HEK293 (cell line): ENCODE data around the gene FLT3LG.

Source experiments
- CTCF ChIA-PET: fragments of 350-600 bp; formaldehyde crosslinking; extraction: SDS; loops from one replicate; lab custom pipeline; 2021; ENCODE audit warnings: antibody characterized with exemption; lab: Yijun Ruan, JAX
- POLR2A ChIA-PET: fragments of 300-600 bp; formaldehyde crosslinking; extraction: SDS; loops from one replicate; lab custom pipeline; 2020; ENCODE audit warnings: antibody characterized with exemption, inconsistent platforms; lab: Yijun Ruan, JAX
- H3K27ac ChIP-seq: fragments of 200-500 bp; sonication (Bioruptor generic); 2 replicates; pipeline ENCODE4 v1.5.1; 2014; ENCODE audit warnings: low read depth, low read length, control low read depth, inconsistent platforms; ENCODE audit errors: extremely low read depth
- H3K36me3 ChIP-seq, 2 experiments: fragments of 200-500 bp in 1 of 2; sonication (Bioruptor generic) in 1 of 2; 1 replicate in 1 of 2; 2 replicates in 1 of 2; pipeline ENCODE4 v1.5.1; 2014 to 2017; ENCODE audit warnings: inconsistent platforms in 2 of 2, low read length in 2 of 2; ENCODE audit not compliant: control insufficient read depth in 2 of 2, insufficient read depth in 1 of 2
- H3K4me1 ChIP-seq: fragments of 200-500 bp; sonication (Bioruptor generic); 2 replicates; pipeline ENCODE4 v1.5.1; 2014; ENCODE audit warnings: mild to moderate bottlenecking, low read length, inconsistent platforms; ENCODE audit not compliant: control insufficient read depth, insufficient read depth
- H3K4me3 ChIP-seq: 2 replicates; pipeline ENCODE4 v1.5.1; 2011; ENCODE audit warnings: low read depth, mild to moderate bottlenecking, control low read depth, low read length, moderate library complexity
- H3K9me3 ChIP-seq: fragments of 200-500 bp; sonication (Bioruptor generic); 2 replicates; pipeline ENCODE4 v1.5.1; 2014; ENCODE audit warnings: low read depth, low read length, inconsistent platforms; ENCODE audit not compliant: control insufficient read depth, insufficient read depth
- ATF2 ChIP-seq: fragments of 450-650 bp; formaldehyde crosslinking; IDR thresholded peaks from 2 replicates; pipeline ENCODE4 v1.5.1; 2016; ENCODE audit warnings: missing biosample characterization, missing genetic modification characterization, low read depth
- CTCF ChIP-seq: fragments of 450-650 bp; formaldehyde crosslinking; IDR thresholded peaks from 2 replicates; pipeline ENCODE4 v1.5.1; 2016; ENCODE audit warnings: missing biosample characterization, missing genetic modification characterization
- EGR2 ChIP-seq: fragments of 450-650 bp; formaldehyde crosslinking; IDR thresholded peaks from 2 replicates; pipeline ENCODE4 v1.5.1; 2016; ENCODE audit warnings: low read depth, missing biosample characterization, missing genetic modification characterization
- GLI2 ChIP-seq: fragments of 450-650 bp; formaldehyde crosslinking; IDR thresholded peaks from 2 replicates; pipeline ENCODE4; 2017; ENCODE audit warnings: missing biosample characterization, missing genetic modification characterization, low read depth, borderline replicate concordance
- GLIS1 ChIP-seq: fragments of 450-650 bp; formaldehyde crosslinking; IDR thresholded peaks from 2 replicates; pipeline ENCODE4 v1.5.1; 2016; ENCODE audit warnings: missing biosample characterization, missing genetic modification characterization
- IKZF3 ChIP-seq: fragments of 450-650 bp; IDR thresholded peaks from 2 replicates; pipeline ENCODE4 v1.5.0; 2018; ENCODE audit warnings: missing biosample characterization, mild to moderate bottlenecking, missing genetic modification characterization, moderate library complexity
- PRDM1 ChIP-seq: fragments of 450-650 bp; formaldehyde crosslinking; IDR thresholded peaks from 2 replicates; pipeline ENCODE4; 2016; ENCODE audit warnings: missing biosample characterization, missing genetic modification characterization
- PRDM10 ChIP-seq: fragments of 450-650 bp; formaldehyde crosslinking; IDR thresholded peaks from 2 replicates; pipeline ENCODE4 v1.5.1; 2016; ENCODE audit warnings: missing biosample characterization, missing genetic modification characterization
- YY2 ChIP-seq: fragments of 450-650 bp; formaldehyde crosslinking; IDR thresholded peaks from 2 replicates; pipeline ENCODE4 v1.5.1; 2016; ENCODE audit warnings: missing biosample characterization, missing genetic modification characterization
- ZBTB20 ChIP-seq: fragments of 450-650 bp; formaldehyde crosslinking; IDR thresholded peaks from 2 replicates; pipeline ENCODE4 v1.5.1; 2016; ENCODE audit warnings: missing biosample characterization, missing genetic modification characterization
- ZFP3 ChIP-seq: fragments of 450-650 bp; formaldehyde crosslinking; IDR thresholded peaks from 2 replicates; pipeline ENCODE4 v1.5.1; 2016; ENCODE audit warnings: low read depth, missing biosample characterization, missing genetic modification characterization
- ZNF133 ChIP-seq: fragments of 450-650 bp; formaldehyde crosslinking; IDR thresholded peaks from 2 replicates; pipeline ENCODE4 v1.5.1; 2016; ENCODE audit warnings: missing biosample characterization, missing genetic modification characterization
- ZNF169 ChIP-seq: fragments of 450-650 bp; formaldehyde crosslinking; IDR thresholded peaks from 2 replicates; pipeline ENCODE4 v1.5.1; 2016; ENCODE audit warnings: missing biosample characterization, missing genetic modification characterization
- ZNF23 ChIP-seq: fragments of 450-650 bp; formaldehyde crosslinking; IDR thresholded peaks from 2 replicates; pipeline ENCODE4 v1.5.1; 2016; ENCODE audit warnings: missing biosample characterization, missing genetic modification characterization, borderline replicate concordance
- ZNF366 ChIP-seq: fragments of 450-650 bp; formaldehyde crosslinking; conservative IDR thresholded peaks from 2 replicates; pipeline ENCODE4 v1.5.1; 2016; ENCODE audit warnings: missing biosample characterization, missing genetic modification characterization
- ZNF501 ChIP-seq: fragments of 450-650 bp; formaldehyde crosslinking; IDR thresholded peaks from 2 replicates; pipeline ENCODE4 v1.5.1; 2016; ENCODE audit warnings: missing biosample characterization, missing genetic modification characterization
- ZNF510 ChIP-seq: fragments of 450-650 bp; formaldehyde crosslinking; IDR thresholded peaks from 2 replicates; pipeline ENCODE4 v1.5.1; 2018; ENCODE audit warnings: mild to moderate bottlenecking, missing genetic modification characterization, missing biosample characterization; ENCODE audit not compliant: insufficient replicate concordance
- ZNF513 ChIP-seq: fragments of 450-650 bp; IDR thresholded peaks from 2 replicates; pipeline ENCODE4 v1.5.1; 2018; ENCODE audit warnings: missing biosample characterization, missing genetic modification characterization
- ZNF621 ChIP-seq: fragments of 450-650 bp; formaldehyde crosslinking; IDR thresholded peaks from 2 replicates; pipeline ENCODE4 v1.5.1; 2017; ENCODE audit warnings: missing biosample characterization, missing genetic modification characterization
- ZNF670 ChIP-seq: fragments of 450-650 bp; formaldehyde crosslinking; IDR thresholded peaks from 2 replicates; pipeline ENCODE4 v1.5.1; 2016; ENCODE audit warnings: missing biosample characterization, missing genetic modification characterization, low read depth
- ZNF768 ChIP-seq: fragments of 450-650 bp; formaldehyde crosslinking; IDR thresholded peaks from 2 replicates; pipeline ENCODE4 v1.5.1; 2018; ENCODE audit warnings: missing biosample characterization, mild to moderate bottlenecking, missing genetic modification characterization
- ZNF837 ChIP-seq: fragments of 450-650 bp; formaldehyde crosslinking; IDR thresholded peaks from 2 replicates; pipeline ENCODE4 v1.5.1; 2016; ENCODE audit warnings: missing biosample characterization, missing genetic modification characterization
- ZSCAN5A ChIP-seq: fragments of 450-650 bp; formaldehyde crosslinking; IDR thresholded peaks from 2 replicates; pipeline ENCODE4 v1.5.1; 2016; ENCODE audit warnings: missing biosample characterization, missing genetic modification characterization

Gene FLT3LG

GRCh38 chr19:49439836-49440235 is 34.2 kb upstream of the FLT3LG start:
- Histone ChIP-seq H3K9me3 (no peaks in the 10 kb centered on the region), H3K36me3 (no peaks in the 10 kb centered on the region), H3K4me1 (peaks cover 7% of the 10 kb centered on the region)
- CTCF ChIA-PET, result interaction anchor here (1.2 to 2.4 kb wide), 3 partner anchors 10 to 48 kb away, joined by 4 to 15 read pairs (median 5); no protein-coding TSS in a partner anchor
- TF ChIP-seq ZNF366 (tag by site-specific recombination) (no peak), ZNF670 (no peak), ZNF169 (tag by site-specific recombination) (no peak), ATF2 (tag by site-specific recombination) (no peak), ZNF133 (tag by site-specific recombination) (no peak), ZNF510 (tag by site-specific recombination) (no peak), YY2 (tag by site-specific recombination) (no peak), ZNF23 (tag by site-specific recombination) (no peak), GLI2 (no peak), ZNF837 (tag by site-specific recombination) (no peak)
- TF ChIP-seq, all 188 proteins: peak for 0
- Histone ChIP-seq H3K4me3 (no peak overlapping the region), H3K27ac (no peak overlapping the region)
- POLR2A ChIA-PET, result interaction anchor here (0.7 to 1.0 kb wide), 3 partner anchors 12 to 48 kb away, joined by 3 read pairs; partner anchors contain the start of genes ALDH16A1 and PIH1D1

- no peaks in the 10 kb centered on the region for H3K9me3 ChIP-seq
- H3K36me3 ChIP-seq, result no peaks in the 10 kb centered on the region; a peak in 1 of 3 replicates
- peaks cover 7% of the 10 kb centered on the region for H3K4me1 ChIP-seq
- no peak overlapping the region for H3K27ac ChIP-seq
- peak overlapping the region; percentile 23 for H3K4me3 ChIP-seq
- POLR2A ChIA-PET, result interaction anchor here (0.8 kb wide), 1 partner anchor 13 kb away, joined by 3 read pairs; the partner anchor contains the start of gene ALDH16A1
- CTCF ChIA-PET, result interaction anchor here (0.6 to 2.4 kb wide), 4 partner anchors 11 to 661 kb away, joined by 3 to 15 read pairs (median 4); no protein-coding TSS in a partner anchor
- peak; percentile 25; the same call in 1 of the 2 replicates for TF ChIP-seq GLIS1 (tag by site-specific recombination)
- 0 out of 2 replicates have a peak, but pooled peaks have one; percentile 26 for TF ChIP-seq PRDM10 (tag by site-specific recombination)
- TF ChIP-seq ZBTB20 (tag by site-specific recombination), result peak; percentile 38; the same call in 1 of the 2 replicates
- no peak for TF ChIP-seq ZNF513 (tag by site-specific recombination)
- no peak for TF ChIP-seq ZSCAN5A (tag by site-specific recombination)
- 0 out of 2 replicates have a peak, but pooled peaks have one; percentile 22 for TF ChIP-seq ZNF768
- TF ChIP-seq EGR2, result no peak
- no peak; the same call in 1 of the 2 replicates for TF ChIP-seq CTCF
- TF ChIP-seq PRDM1 (tag by site-specific recombination), result 0 out of 2 replicates have a peak, but pooled peaks have one; percentile 24
- no peak for TF ChIP-seq IKZF3
- no peak for TF ChIP-seq ZFP3 (tag by site-specific recombination)
- no peak for TF ChIP-seq ZNF670
- no peak for TF ChIP-seq ZNF501 (tag by site-specific recombination)
- TF ChIP-seq ZNF621 (tag by site-specific recombination), result no peak
These were observed 33.4 kb upstream of the FLT3LG start for GRCh38 chr19:49440439-49441209.
